HCT116 (cell line): ENCODE results near the gene LRRK1. TPM values are rescaled to one million over a fixed set of nuclear protein-coding genes. Genes with fewer than 3 reads are reported as not detected.

Experiments used
- ATAC-seq: fragments of 200-7000 bp; cut with Tn5 transposase; 2 replicates; pipeline ENCODE4 v1.9.1; 2020; ENCODE audit warnings: mild to moderate bottlenecking, moderate library complexity
- BruUV-seq: library from RNA; stranded (reverse); fragments of 400-500 nt; replicated peaks from 2 replicates; lab custom pipeline; 2021; lab: Mats Ljungman, UMichigan
- CTCF ChIA-PET: fragments of 300-600 bp; sonication (Branson Sonifier 250); formaldehyde crosslinking; loops from one replicate; lab custom pipeline; 2021; ENCODE audit warnings: antibody characterized with exemption; lab: Charles Lee
- POLR2A ChIA-PET: fragments of 300-600, 350-600 bp; sonication (Branson Sonifier 250); formaldehyde crosslinking; loops from one replicate; lab custom pipeline; 2021; ENCODE audit warnings: antibody characterized with exemption; lab: Charles Lee
- RAD21 ChIA-PET, 2 experiments: fragments of 300-600 bp; sonication (Branson Sonifier 250); formaldehyde crosslinking; loops; one replicate each; lab custom pipeline; 2023; ENCODE audit warnings: low total read pairs in 2 of 2; ENCODE audit not compliant: uncharacterized antibody in 2 of 2, unreplicated experiment in 2 of 2, low non-redundant PET in 1 of 2; lab: Charles Lee
- DNase-seq: peaks from one replicate; pipeline ENCODE4 v3.0.0-alpha.2; 2010; ENCODE audit warnings: low read depth, low spot score
- H2AFZ ChIP-seq: fragments of 200-600 bp; shearing (Covaris generic), sonication (generic); 2 replicates; pipeline ENCODE4 v1.6.1; 2017; ENCODE audit warnings: low read depth, mixed run types, mixed read lengths, antibody characterized with exemption, low read length; ENCODE audit not compliant: poor library complexity, severe bottlenecking
- H3K27ac ChIP-seq: 2 replicates; pipeline ENCODE4 v1.5.1; 2012; ENCODE audit warnings: low read depth, low read length
- H3K27me3 ChIP-seq: fragments of 200-600 bp; sonication (generic); 2 replicates; pipeline ENCODE4 v1.6.1; 2016; ENCODE audit warnings: mixed run types, low read length, mixed read lengths; ENCODE audit not compliant: insufficient read depth
- H3K36me3 ChIP-seq, 2 experiments: fragments of 200-500 bp in 1 of 2; fragments of 200-600 bp in 1 of 2; sonication (Bioruptor generic) in 1 of 2; sonication (generic) in 1 of 2; 2 replicates each; pipeline versions ENCODE4 v1.5.1 to v1.6.1; 2014 to 2016; ENCODE audit warnings: low read length in 2 of 2, inconsistent platforms in 1 of 2, mixed read lengths in 1 of 2, mixed run types in 1 of 2; ENCODE audit not compliant: insufficient read depth in 2 of 2, control insufficient read depth in 1 of 2
- H3K4me1 ChIP-seq, 2 experiments: fragments of 200-600 bp in 1 of 2; sonication (generic) in 1 of 2; 2 replicates each; pipeline versions ENCODE4 v1.5.1 to v1.6.1; 2012 to 2017; ENCODE audit warnings: low read length in 2 of 2, inconsistent platforms in 1 of 2, mild to moderate bottlenecking in 1 of 2, mixed read lengths in 1 of 2, mixed run types in 1 of 2, moderate library complexity in 1 of 2; ENCODE audit not compliant: insufficient read depth in 2 of 2, control insufficient read depth in 1 of 2
- H3K4me2 ChIP-seq: fragments of 200-600 bp; sonication (generic); 2 replicates; pipeline ENCODE4 v1.6.1; 2017; ENCODE audit warnings: mixed run types, low read length, mixed read lengths
- H3K4me3 ChIP-seq, 2 experiments: fragments of 200-600 bp in 1 of 2; sonication (generic) in 1 of 2; replicated peaks in 1 of 2; 2 replicates each; pipeline ENCODE4 v1.5.1; 2011 to 2016; ENCODE audit warnings: low read length in 2 of 2, control low read depth in 1 of 2, low read depth in 1 of 2, mild to moderate bottlenecking in 1 of 2, mixed read lengths in 1 of 2, mixed run types in 1 of 2
- H3K79me2 ChIP-seq: fragments of 200-600 bp; sonication (generic); 2 replicates; pipeline ENCODE4 v1.6.1; 2017; ENCODE audit warnings: mild to moderate bottlenecking, mixed run types, low read length, moderate library complexity, mixed read lengths; ENCODE audit not compliant: insufficient read depth
- H3K9ac ChIP-seq: fragments of 200-600 bp; sonication (generic); 2 replicates; pipeline ENCODE4 v1.6.1; 2016; ENCODE audit warnings: low read length, mixed read lengths
- H3K9me2 ChIP-seq: fragments of 200-600 bp; sonication (generic), shearing (Covaris generic); 2 replicates; pipeline ENCODE4 v1.6.1; 2017; ENCODE audit warnings: mixed run types, mild to moderate bottlenecking, moderate library complexity; ENCODE audit not compliant: insufficient read depth
- H3K9me3 ChIP-seq, 2 experiments: fragments of 200-500 bp in 1 of 2; fragments of 200-600 bp in 1 of 2; sonication (Bioruptor generic) in 1 of 2; sonication (generic) in 1 of 2; 2 replicates each; pipeline ENCODE4 v1.6.1; 2014 to 2017; ENCODE audit warnings: low read length in 2 of 2, mixed read lengths in 2 of 2, inconsistent platforms in 1 of 2, low read depth in 1 of 2, mild to moderate bottlenecking in 1 of 2, mixed run types in 1 of 2, moderate library complexity in 1 of 2; ENCODE audit not compliant: control insufficient read depth in 1 of 2, insufficient read depth in 1 of 2
- H4K20me1 ChIP-seq: fragments of 200-600 bp; sonication (generic), shearing (Covaris generic); 2 replicates; pipeline ENCODE4 v1.6.1; 2017; ENCODE audit warnings: mixed run types, mild to moderate bottlenecking, moderate library complexity; ENCODE audit not compliant: insufficient read depth
- ATF3 ChIP-seq: IDR thresholded peaks from 2 replicates; pipeline ENCODE4 v1.6.1; 2012
- CBX3 ChIP-seq: IDR thresholded peaks from 2 replicates; pipeline ENCODE4 v1.6.1; 2012; ENCODE audit warnings: low read depth
- CEBPB ChIP-seq: IDR thresholded peaks from 2 replicates; pipeline ENCODE4 v1.6.1; 2012; ENCODE audit warnings: low read depth
- CTCF ChIP-seq, 3 experiments: fragments of 200-600 bp in 1 of 3; sonication (generic) in 1 of 3; IDR thresholded peaks in 2 of 3; conservative IDR thresholded peaks in 1 of 3; 2 replicates each; pipeline ENCODE4 v1.5.1; 2012 to 2017; ENCODE audit warnings: low read depth in 2 of 3, low read length in 2 of 3, antibody characterized with exemption in 1 of 3, borderline replicate concordance in 1 of 3, control low read depth in 1 of 3, mild to moderate bottlenecking in 1 of 3, mixed read lengths in 1 of 3, mixed run types in 1 of 3, moderate library complexity in 1 of 3; ENCODE audit not compliant: insufficient read depth in 1 of 3
- EZH2 ChIP-seq: fragments of 200-600 bp; sonication (generic); IDR thresholded peaks from 2 replicates; pipeline ENCODE4 v1.6.1; 2017; ENCODE audit warnings: antibody characterized with exemption, mixed run types
- FOSL1 ChIP-seq: IDR thresholded peaks from 2 replicates; pipeline ENCODE4 v1.6.1; 2012; ENCODE audit warnings: low read depth
- JUND ChIP-seq: IDR thresholded peaks from 2 replicates; pipeline ENCODE4 v1.6.1; 2012
- REST ChIP-seq: IDR thresholded peaks from 2 replicates; pipeline ENCODE4 v1.6.1; 2012; ENCODE audit warnings: low read depth
- SP1 ChIP-seq: IDR thresholded peaks from 2 replicates; pipeline ENCODE4 v1.6.1; 2012; ENCODE audit warnings: low read depth
- TCF7L2 ChIP-seq: IDR thresholded peaks from 2 replicates; pipeline ENCODE4 v1.7.0; 2011; ENCODE audit warnings: borderline replicate concordance, inconsistent platforms; ENCODE audit not compliant: insufficient read depth, insufficient read length; ENCODE audit errors: extremely low read depth
- YY1 ChIP-seq: IDR thresholded peaks from 2 replicates; pipeline ENCODE4 v1.6.1; 2011; ENCODE audit warnings: low read length, low read depth, moderate library complexity, mild to moderate bottlenecking; ENCODE audit not compliant: insufficient replicate concordance; ENCODE audit errors: extremely low read depth
- ZBTB33 ChIP-seq: IDR thresholded peaks from 2 replicates; pipeline ENCODE4 v1.6.1; 2011; ENCODE audit warnings: mild to moderate bottlenecking, low read length, moderate library complexity; ENCODE audit not compliant: insufficient replicate concordance; ENCODE audit errors: extremely low read depth
- ZNF274 ChIP-seq: fragments of 200-500 bp; sonication (Bioruptor generic); IDR thresholded peaks from 2 replicates; pipeline ENCODE4 v1.6.1; 2014; ENCODE audit warnings: mild to moderate bottlenecking, low read depth, low read length, inconsistent platforms
- intact Hi-C: fragments of 100-400 bp; cut with micrococcal nuclease; formaldehyde crosslinking; loops from 2 replicates; pipeline ENCODE4 v1.10.0; 2022
- total RNA-seq: library from RNA; stranded (reverse); gene quantifications from one replicate; pipeline ENCODE4 v1.2.1, GENCODE V29; 2021; ENCODE audit not compliant: unreplicated experiment

LRRK1 gene
- total RNA-seq, 1 experiment from 2014 or later: 21.6 TPM

- BruUV-seq: no TSS peak
- no peaks in the 10 kb centered on the region for H3K9me2 ChIP-seq
- DNase-seq: no peak
- H3K4me2 ChIP-seq: no peak overlapping the region
- no peaks in the 10 kb centered on the region for H3K79me2 ChIP-seq
- TF ChIP-seq JUND: no peak
- no peak for TF ChIP-seq EZH2
- TF ChIP-seq ZNF274: no peak
- no peak for TF ChIP-seq FOSL1
- POLR2A ChIA-PET: no interaction called here
- no peak for ATAC-seq
- no peaks in the 10 kb centered on the region for H3K27me3 ChIP-seq
- no peaks in the 10 kb centered on the region for H3K36me3 ChIP-seq
- H3K4me3 ChIP-seq: no peak overlapping the region
- RAD21 ChIA-PET: no interaction called here
- H3K4me1 ChIP-seq: peaks cover 0 to 3% of the 10 kb centered on the region in 2 experiments; a peak in 2 of 4 replicates
- H3K27ac ChIP-seq: no peak overlapping the region
- CTCF ChIA-PET: no interaction called here
- no peak overlapping the region for H3K9ac ChIP-seq
- no peak overlapping the region for H2AFZ ChIP-seq
- no peaks in the 10 kb centered on the region for H4K20me1 ChIP-seq
- intact Hi-C loops: no loop called here
- H3K9me3 ChIP-seq: no peaks in the 10 kb centered on the region
Measured at GRCh38 chr15:100937171-100937570, 18.0 kb downstream of the LRRK1 start.

GRCh38 chr15:100939791-100940190 is 20.6 kb downstream of the LRRK1 start:
- Histone ChIP-seq H3K79me2 (no peaks in the 10 kb centered on the region), H3K4me2 (no peak overlapping the region), H3K4me3 (no peak overlapping the region), H3K36me3 (no peaks in the 10 kb centered on the region), H3K27ac (no peak overlapping the region), H3K9me2 (no peaks in the 10 kb centered on the region), H3K9ac (no peak overlapping the region), H3K9me3 (no peaks in the 10 kb centered on the region), H3K27me3 (no peaks in the 10 kb centered on the region), H4K20me1 (no peaks in the 10 kb centered on the region), H3K4me1 (peaks cover 0 to 3% of the 10 kb centered on the region in 2 experiments; a peak in 1 of 4 replicates), H2AFZ (no peak overlapping the region)
- RAD21 ChIA-PET: no interaction called here
- intact Hi-C loops: no loop called here
- POLR2A ChIA-PET: no interaction called here
- DNase-seq: no peak
- CTCF ChIA-PET: no interaction called here
- ATAC-seq: no peak
- no TSS peak for BruUV-seq
- TF ChIP-seq CTCF (IDR thresholded peaks at IDR 0.05 in 2 of 3, conservative IDR thresholded peaks at IDR 0.05 in 1 of 3; ENCODE audit: borderline replicate concordance in 1 of 3, insufficient read depth in 1 of 3, low read depth in 2 of 3, low read length in 2 of 3) (no peak), CBX3 (no peak), ATF3 (no peak), SP1 (no peak), REST (no peak), CEBPB (no peak), TCF7L2 (no peak), EZH2 (no peak), YY1 (no peak), ZBTB33 (no peak)
